ENCODE data around the gene ACE. TPM values are rescaled to one million over a fixed set of nuclear protein-coding genes. Genes with fewer than 3 reads are reported as not detected.

Gene ACE
- total RNA-seq, 1 donor = 14.5 TPM

DNA sequence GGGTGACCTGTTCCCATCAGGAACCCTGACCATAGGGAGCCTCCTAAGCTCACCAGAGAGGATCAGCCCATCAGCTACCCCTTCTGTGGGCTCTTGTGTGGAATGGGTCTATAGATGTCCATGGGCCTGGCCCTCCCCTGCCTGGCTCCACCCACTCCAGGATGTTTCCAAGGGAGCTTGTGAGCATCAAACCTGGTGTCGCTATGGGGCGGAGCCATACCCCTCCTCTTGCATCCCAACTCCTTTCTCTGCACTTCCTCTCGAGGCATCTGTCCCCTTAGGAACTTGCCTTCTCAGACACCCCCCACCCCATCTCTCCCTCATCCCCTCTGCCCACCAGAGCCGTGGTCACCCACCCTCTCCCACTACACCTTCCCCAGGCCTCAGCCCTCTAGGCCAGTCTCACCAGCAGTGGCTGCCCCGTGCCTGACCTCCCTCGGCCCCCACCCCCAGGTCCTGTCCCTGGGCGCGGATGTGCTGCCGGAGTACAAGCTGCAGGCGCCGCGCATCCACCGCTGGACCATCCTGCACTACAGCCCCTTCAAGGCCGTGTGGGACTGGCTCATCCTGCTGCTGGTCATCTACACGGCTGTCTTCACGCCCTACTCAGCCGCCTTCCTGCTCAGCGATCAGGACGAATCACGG is 56.7 kb downstream of the ACE start:
- DNase-seq (ENCODE audit: low read depth in 2 of 3, low spot score in 2 of 3) = no peak

DNA sequence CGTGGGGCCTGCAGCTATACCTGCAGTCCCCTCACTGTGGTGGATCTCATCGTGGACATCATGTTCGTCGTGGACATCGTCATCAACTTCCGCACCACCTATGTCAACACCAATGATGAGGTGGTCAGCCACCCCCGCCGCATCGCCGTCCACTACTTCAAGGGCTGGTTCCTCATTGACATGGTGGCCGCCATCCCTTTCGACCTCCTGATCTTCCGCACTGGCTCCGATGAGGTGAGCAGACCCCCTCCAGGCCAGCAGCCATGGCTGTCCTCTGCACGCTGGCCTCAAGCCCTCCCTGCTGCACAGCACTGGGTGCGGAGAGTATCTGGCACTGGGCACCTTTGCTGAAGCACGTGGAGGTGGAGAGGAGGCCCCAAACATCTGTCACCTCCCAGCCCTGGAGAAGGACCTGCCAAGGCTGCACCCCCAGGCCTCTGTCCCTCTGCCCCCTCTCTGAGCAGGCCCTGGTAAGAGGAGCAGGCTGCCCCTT is 57.3 kb downstream of the ACE start:
- no peak for DNase-seq (ENCODE audit: low read depth in 2 of 3, low spot score in 2 of 3)

DNA sequence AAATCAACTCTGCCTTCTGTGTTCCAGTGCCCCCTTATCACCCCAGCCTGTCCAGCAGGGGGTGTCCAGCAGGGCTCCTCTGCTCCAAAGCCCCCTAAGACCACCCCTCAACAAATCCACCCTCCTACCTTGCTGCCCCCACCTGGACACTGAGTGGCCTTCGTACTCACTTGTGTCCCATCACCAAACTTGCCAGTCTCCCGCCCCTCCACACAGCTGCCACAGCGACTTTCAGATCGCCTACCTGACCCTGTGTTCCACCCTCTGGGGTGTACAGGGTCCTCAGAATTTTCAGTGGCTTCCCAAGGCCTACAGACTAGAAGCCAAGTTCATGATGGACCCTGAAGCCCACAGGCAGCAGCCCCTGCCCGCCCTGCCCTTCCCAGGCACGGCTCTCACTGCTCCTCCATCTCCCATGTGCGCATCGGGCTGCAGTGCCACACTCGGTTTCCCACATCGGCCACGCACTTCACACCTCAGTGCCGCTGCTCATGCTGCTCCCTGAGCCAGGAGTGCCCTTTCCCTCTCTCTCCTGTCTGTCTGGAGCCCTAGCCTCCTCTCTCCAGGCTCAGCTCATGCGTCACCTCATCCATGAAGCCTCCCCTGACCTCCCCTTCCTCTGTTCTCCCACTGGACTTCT is 58.1 kb downstream of the ACE start:
- no peak for DNase-seq (ENCODE audit: low read depth in 2 of 3, low spot score in 2 of 3)

DNA sequence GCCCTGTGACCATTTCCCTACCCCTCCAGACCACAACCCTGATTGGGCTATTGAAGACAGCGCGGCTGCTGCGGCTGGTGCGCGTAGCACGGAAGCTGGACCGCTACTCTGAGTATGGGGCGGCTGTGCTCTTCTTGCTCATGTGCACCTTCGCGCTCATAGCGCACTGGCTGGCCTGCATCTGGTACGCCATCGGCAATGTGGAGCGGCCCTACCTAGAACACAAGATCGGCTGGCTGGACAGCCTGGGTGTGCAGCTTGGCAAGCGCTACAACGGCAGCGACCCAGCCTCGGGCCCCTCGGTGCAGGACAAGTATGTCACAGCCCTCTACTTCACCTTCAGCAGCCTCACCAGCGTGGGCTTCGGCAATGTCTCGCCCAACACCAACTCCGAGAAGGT is 58.8 kb downstream of the ACE start:
- no peak for DNase-seq (ENCODE audit: low read depth in 2 of 3, low spot score in 2 of 3)

GRCh38 chr17:63537001-63537400 is 60.1 kb downstream of the ACE start:
- no peak for DNase-seq (ENCODE audit: low read depth in 2 of 3, low spot score in 2 of 3)

- DNase-seq (ENCODE audit: low read depth in 2 of 3, low spot score in 2 of 3) = peak in 1 of 3 donors; percentile 17
These were observed 61.3 kb downstream of the ACE start for GRCh38 chr17:63537991-63538692.

DNA sequence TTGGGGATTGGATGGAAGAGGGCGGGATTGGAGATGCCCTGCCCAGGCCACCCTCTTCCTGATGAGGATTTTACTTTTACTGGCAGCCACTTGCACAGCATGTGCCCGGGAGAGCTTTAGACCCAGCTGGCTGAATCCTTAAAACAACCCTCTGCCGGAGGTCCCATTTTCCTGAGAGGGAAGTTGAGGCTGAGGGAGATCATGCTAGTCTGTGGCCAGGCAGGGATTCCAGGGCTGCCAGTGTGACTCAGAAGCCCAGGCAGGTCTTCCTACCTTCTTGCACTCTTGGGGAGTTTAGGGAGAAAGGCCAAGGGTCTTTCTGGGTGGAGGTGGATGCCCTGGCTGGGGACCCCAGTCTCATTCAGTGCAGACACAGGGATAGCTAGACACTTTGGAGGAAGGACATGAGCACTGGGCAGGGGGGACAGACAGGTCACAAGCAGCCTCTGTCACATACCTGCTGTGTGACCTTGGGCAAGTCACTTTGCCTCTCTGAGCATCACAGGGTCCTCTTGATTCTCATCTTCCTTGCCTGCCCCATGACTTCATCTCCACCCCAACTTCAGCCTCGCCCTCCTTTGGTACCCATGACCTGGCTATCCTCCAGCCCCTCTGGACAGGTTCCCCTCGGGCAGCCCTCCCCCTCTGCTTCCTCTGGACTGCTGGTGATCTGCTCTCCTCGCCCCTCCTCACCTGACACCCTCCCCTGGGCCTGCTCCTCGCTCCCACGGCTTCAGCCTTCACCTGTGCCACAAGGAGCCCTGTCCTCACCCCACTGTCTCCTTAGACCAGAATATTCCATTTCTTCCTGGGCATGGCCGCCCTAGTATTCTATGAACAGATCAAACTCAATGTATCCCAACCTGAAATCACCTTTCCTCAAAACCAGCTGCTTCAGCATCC is 62.1 kb downstream of the ACE start:
- no peak for DNase-seq (ENCODE audit: low read depth in 2 of 3, low spot score in 2 of 3)

DNA sequence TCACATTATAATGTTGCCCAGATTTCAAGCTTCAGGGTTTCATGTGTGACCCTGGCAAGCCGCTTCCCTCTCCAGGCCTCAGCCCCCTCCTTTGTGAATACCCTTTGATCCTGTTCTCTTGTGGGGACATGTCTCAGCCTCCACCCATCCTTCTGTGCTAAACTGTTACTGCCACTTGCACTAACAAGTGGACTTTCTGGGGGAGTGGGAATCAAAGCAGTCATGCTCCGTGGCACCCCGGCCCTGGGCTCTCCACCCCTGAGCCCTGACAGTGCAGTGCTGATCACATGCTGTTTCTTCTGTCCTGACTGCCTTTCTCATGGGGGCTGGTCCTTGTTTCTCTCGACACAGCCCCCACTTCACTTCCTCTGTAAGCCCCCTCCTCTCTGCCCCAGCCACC is 63.7 kb downstream of the ACE start:
- no peak for DNase-seq (ENCODE audit: low read depth in 2 of 3, low spot score in 2 of 3)

GRCh38 chr17:63542218-63542545 is 65.3 kb downstream of the ACE start:
- no peak for DNase-seq (ENCODE audit: low read depth in 2 of 3, low spot score in 2 of 3)

DNA sequence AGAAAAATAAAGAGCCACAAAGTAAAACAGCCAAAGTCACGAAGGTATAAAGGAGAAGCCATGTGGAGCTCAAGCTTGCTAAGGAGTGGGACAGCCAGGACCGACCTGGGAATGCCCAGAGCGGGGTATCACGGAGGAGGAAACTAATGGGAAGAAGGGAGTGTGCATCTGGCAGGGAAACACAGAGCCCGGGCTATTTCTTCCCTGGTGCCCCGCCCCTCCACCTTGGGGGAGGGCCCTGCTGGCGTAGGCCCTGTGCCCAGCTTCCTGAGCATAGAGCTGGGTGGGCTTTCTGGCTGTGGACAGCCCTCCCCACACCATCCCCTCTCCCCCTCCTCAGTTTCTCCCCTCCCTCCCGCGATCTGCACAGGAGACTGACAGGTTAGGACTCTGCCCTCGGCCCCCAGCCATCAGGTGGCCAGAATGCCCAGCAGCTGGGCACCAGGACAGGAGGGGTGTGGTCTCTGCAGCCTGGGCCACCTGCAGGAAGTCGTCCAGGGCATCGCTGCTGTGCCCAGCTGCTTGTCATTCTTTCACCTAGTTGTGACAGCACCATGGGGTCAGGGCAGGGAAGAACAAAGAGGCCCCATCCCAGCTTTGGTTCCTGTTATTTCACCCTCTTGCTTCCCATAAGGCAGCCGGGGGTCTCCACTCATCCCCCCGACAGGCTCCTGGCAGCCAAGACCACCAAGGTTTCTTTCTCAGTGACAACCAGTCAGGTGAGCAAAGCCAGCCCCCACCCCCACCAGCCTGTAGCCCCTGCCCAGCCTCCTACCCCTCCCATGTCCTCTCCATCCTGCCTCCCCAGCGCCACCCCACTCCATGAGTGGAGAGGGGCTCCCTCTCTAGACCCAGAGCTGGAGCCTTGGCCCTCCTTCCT is 66.3 kb downstream of the ACE start:
- no peak for DNase-seq (ENCODE audit: low read depth in 2 of 3, low spot score in 2 of 3)

- DNase-seq (ENCODE audit: low read depth in 2 of 3, low spot score in 2 of 3) = no peak
These were observed 67.1 kb downstream of the ACE start for GRCh38 chr17:63543822-63544420.

DNA sequence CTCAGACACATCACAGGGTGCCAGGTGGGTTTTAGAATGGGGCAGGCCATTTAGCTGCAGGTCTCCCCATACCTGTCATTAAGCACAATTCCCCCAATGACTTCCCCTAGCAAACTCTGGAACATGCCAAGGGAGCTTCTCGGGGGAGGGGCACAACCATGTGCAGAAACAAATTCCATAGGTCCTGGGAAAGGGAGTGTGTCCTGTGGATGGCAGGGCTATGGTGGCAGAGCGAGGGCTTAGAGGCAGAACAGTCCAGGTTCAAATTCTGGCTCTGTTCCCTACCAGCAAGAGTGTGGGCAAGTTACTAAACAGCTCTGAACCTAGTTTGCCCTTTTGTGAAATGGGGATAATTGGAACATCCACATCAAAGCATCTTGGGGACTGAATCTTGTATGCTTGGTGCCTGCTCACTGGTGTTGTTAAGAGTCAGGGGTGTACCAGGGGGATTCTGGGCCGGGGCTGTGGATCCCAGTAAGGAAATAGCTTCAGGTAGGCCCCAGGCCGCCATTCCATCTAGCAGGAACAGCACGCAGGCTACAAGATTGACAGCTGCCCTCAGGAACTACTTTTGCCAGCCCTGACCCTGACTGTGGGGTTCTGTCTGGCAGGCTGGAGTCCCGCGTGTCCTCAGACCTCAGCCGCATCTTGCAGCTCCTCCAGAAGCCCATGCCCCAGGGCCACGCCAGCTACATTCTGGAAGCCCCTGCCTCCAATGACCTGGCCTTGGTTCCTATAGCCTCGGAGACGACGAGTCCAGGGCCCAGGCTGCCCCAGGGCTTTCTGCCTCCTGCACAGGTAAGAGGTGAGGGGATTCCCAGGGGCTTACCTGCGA is 67.8 kb downstream of the ACE start:
- no peak for DNase-seq (ENCODE audit: low read depth in 2 of 3, low spot score in 2 of 3)

DNA sequence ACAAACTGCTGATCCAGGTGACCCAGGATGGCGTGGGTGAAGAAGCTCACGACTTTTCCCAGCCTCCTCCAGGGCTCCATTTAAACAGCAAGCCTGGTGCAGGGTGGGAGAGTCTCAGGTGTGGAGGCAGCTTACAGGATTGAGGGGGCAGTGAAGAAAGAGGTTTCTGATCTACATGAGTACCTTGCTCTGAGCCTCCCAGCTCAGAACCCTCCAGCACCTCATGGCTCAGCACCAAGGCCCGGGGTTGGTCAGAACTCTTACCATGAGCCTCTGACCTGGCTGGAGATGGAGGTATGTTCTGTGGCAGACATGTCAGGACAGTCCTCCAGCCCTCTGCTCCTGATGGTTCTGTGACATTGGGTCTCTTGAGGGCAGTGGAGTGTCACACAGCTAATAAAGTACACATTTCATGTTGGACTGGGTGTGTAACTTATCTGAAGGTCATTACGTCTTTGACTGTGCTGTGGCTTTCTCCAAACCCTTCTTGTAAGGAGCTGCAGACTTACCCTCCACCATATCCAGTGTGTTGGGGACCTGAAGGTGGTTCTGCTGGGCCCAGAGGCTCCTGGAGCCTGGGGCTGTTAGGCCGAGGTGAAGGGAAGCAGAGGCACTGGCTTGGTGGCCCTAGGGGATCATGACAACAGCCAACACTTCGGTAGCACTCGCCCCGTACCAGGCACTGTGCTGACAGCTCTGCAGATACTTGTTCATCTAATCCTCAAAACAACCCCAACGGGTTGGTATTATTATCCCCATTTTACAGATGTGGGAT is 69.6 kb downstream of the ACE start:
- DNase-seq (ENCODE audit: low read depth in 2 of 3, low spot score in 2 of 3) = no peak

GRCh38 chr17:63547083-63547523 is 70.2 kb downstream of the ACE start:
- DNase-seq (ENCODE audit: low read depth in 2 of 3, low spot score in 2 of 3) = no peak
